Cardiac septum (tissue), 1 donor: ENCODE measurements around the gene PCDHA12. TPM values are rescaled to one million over a fixed set of nuclear protein-coding genes. Genes with fewer than 3 reads are reported as not detected.
"Not testable (repeated sequence)": the region's sequence is repeated elsewhere in the genome, so short reads cannot be mapped to it uniquely, and the experiment has no call there.

Experiments
- DNase-seq: peaks from one replicate; pipeline ENCODE4 v3.0.0-alpha.2; 2020; ENCODE audit warnings: low spot score
- intact Hi-C: fragments of 100-400 bp; cut with DNase I; formaldehyde crosslinking; loops from one replicate; pipeline ENCODE4 v1.14.0; 2022
- total RNA-seq: library from RNA; stranded (reverse); fragmentation: NEBNext Ultra II Directional; extraction: Animal tissue kit (Norgen Biotek cat#: 25700); gene quantifications from one replicate; pipeline ENCODE4 v1.2.1, GENCODE V29; 2021
- donor health status: DM: no; HTN: no; CAD: no.

The PCDHA12 gene
- total RNA-seq, 1 donor from 2014 or later = 0.05 TPM

DNA sequence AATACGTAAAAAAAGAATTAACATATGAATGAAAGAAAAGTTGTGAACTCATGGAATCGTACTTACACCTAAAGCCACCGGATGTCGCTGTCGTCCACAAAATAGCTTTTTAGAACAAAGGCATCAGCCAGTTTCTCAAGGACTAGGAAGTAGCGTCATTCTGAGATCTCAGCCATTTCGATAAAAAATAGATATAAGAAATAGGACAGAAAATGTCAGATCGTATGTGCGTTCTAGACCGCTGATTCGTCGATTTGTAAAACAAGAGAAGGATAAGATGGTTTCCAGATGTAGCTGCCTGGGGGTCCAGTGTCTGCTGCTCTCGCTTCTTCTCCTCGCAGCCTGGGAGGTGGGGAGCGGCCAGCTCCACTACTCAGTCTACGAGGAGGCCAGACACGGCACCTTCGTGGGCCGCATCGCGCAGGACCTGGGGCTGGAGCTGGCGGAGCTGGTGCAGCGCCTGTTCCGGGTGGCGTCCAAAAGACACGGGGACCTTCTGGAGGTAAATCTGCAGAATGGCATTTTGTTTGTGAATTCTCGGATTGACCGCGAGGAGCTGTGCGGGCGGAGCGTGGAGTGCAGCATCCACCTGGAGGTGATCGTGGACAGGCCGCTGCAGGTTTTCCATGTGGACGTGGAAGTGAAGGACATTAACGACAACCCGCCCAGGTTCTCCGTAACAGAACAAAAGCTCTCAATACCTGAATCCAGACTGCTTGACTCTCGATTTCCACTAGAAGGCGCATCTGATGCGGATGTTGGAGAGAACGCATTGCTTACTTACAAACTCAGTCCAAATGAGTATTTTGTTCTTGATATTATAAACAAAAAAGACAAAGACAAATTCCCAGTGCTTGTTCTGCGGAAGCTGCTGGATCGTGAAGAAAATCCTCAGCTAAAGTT lies 19.1 kb upstream of the PCDHA12 start, which contains the start of gene PCDHA10:
PCDHA10 (plus strand) TSS at position 126 of the 903 bp plus-strand sequence; CDS start at position 278, 152 bp downstream.
- no peak for DNase-seq
- intact Hi-C loops = loop anchor here (10.0 kb wide), 1 partner anchor 189 kb away; no protein-coding TSS in a partner anchor

DNA sequence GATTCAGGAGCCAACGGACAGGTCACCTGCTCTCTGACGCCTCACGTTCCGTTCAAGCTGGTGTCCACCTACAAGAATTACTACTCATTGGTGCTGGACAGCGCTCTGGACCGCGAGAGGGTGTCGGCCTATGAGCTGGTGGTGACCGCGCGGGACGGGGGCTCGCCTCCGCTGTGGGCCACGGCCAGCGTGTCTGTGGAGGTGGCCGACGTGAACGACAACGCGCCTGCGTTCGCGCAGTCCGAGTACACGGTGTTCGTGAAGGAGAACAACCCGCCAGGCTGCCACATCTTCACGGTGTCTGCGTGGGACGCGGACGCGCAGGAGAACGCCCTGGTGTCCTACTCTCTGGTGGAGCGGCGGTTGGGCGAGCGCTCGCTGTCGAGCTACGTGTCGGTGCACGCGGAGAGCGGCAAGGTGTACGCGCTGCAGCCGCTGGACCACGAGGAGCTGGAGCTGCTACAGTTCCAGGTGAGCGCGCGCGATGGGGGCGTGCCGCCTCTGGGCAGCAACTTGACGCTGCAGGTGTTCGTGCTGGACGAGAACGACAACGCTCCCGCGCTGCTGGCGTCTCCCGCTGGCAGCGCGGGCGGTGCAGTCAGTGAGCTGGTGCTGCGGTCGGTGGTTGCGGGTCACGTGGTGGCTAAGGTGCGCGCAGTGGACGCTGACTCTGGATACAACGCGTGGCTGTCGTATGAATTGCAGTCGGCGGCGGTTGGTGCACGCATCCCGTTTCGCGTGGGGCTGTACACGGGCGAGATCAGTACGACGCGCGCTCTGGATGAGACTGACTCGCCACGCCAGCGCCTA lies 17.7 kb upstream of the PCDHA12 start:
- DNase-seq = no peak
- intact Hi-C loops = loop anchor here (10.0 kb wide), 1 partner anchor 187 kb away; no protein-coding TSS in a partner anchor

DNA sequence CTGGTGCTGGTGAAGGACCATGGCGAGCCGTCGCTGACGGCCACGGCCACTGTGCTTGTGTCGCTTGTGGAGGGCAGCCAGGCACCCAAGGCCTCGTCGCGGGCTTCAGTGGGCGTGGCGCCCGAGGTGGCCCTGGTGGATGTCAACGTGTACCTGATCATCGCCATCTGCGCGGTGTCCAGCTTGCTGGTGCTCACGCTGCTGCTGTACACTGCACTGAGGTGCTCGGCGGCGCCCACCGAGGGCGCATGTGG lies 17.2 kb upstream of the PCDHA12 start:
- intact Hi-C loops = loop anchor here (10.0 kb wide), 1 partner anchor 187 kb away; no protein-coding TSS in a partner anchor
- no peak for DNase-seq

DNA sequence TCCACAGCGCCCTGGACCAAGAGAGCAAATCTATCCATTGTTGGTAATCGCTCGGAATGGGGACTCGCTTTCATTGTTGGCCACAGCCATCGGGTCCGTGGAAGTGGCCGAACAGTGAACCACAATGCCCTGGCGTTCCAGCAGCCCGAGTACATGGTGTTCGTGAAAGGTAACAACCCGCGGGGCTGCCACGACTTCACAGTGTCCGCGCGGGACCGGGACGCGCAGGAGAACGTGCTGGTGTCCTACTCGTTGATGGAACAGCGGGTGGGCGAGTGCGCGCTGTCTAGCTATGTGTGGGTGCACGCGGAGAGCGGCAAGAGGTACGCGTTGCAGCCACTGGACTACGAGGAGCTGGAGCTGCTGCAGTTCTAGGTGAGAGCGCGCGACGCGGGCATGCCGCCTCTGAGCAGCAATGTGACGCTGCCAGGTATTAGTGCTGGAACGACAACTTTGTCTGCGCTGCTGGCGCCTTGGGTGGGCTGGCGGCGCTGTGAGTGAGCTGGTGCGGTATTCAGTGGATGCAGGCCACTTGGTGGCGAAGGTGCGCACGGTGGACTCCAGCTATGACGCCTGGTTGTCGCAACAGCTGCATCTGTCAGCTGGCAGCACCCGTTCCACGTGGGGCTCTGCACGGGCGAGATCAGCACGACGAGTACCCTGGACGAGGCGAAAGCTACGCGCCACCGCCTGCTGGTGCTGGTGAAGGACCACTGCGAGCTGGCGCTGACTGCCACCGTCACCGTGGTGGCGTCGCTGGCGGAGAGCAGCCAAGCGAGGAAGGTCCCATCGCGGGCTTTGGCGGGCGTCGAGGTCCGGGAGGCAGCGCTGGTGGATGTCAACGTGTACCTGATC lies 12.4 kb upstream of the PCDHA12 start:
- intact Hi-C loops = no loop called here
- DNase-seq = no peak

DNA sequence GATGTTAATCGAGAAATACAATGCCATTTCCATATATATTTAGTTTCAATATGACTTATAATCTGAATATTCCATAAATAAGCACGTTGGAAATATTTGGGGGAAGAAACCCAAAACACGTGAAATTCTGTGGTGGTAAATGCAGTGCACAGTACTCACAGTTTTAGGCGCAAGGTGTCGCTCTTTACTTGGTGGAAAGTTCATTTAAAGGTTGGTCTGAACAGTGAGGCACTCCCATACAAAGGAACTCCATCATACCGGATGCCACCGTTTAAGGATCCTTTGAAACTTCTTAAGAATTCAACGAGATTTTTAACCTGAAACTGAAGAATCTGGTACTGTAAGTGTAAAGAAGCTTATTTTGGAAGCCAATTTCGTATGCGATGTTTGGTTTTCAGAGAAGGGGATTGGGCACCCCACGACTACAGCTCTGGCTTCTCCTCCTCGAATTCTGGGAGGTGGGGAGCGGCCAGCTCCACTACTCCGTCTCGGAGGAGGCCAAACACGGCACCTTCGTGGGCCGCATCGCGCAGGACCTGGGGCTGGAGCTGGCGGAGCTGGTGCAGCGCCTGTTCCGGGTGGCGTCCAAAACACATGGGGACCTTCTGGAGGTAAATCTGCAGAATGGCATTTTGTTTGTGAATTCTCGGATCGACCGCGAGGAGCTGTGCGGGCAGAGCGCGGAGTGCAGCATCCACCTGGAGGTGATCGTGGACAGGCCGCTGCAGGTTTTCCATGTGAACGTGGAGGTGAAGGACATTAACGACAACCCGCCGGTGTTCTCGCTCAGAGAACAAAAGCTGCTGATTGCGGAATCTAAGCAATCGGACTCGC lies 6.2 kb upstream of the PCDHA12 start, which contains the start of gene PCDHA11:
PCDHA11 (plus strand) TSS at position 237 of the 834 bp plus-strand sequence; CDS start at position 384, 147 bp downstream.
- intact Hi-C loops = no loop called here

DNA sequence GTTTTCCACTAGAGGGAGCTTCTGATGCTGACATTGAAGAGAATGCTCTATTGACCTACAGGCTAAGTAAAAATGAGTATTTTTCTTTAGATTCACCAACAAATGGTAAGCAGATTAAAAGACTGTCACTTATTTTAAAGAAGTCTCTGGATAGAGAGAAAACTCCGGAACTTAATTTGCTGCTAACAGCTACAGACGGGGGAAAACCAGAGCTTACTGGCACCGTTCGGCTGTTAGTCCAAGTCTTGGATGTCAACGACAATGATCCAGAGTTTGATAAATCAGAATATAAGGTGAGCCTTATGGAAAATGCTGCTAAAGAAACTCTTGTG lies 5.6 kb upstream of the PCDHA12 start:
- intact Hi-C loops = no loop called here

More for the DNA sequence above, 6.2 kb upstream of the PCDHA12 start, which contains the start of gene PCDHA11:
- DNase-seq = no peak

DNA sequence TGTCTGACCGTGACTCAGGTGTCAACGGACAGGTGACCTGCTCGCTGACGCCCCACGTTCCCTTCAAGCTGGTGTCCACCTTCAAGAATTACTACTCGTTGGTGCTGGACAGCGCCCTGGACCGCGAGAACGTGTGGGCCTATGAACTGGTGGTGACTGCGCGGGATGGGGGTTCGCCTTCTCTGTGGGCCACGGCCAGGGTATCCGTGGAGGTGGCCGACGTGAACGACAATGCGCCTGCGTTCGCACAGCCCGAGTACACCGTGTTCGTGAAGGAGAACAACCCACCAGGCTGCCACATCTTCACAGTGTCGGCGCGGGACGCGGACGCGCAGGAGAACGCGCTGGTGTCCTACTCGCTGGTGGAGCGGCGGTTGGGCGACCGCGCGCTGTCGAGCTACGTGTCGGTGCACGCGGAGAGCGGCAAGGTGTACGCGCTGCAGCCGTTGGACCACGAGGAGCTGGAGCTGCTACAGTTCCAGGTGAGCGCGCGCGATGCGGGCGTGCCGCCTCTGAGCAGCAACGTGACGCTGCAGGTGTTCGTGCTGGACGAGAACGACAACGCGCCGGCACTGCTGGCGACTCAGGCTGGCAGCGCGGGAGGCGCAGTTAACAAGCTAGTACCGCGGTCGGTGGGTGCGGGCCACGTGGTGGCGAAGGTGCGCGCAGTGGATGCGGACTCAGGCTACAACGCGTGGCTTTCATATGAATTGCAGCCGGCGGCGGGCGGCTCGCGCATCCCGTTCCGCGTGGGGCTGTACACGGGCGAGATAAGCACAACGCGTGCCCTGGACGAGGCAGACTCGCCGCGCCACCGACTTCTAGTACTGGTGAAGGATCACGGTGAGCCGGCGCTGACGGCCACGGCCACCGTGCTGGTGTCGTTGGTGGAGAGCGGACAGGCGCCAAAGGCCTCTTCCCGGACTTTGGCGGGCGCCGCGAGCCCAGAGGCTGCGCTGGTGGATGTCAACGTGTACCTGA lies 4.6 kb upstream of the PCDHA12 start:
- DNase-seq = no peak
- intact Hi-C loops = no loop called here

More for the DNA sequence above, 5.6 kb upstream of the PCDHA12 start:
- no peak for DNase-seq

GRCh38 chr5:140876541-140877261 lies 1.6 kb downstream of the PCDHA12 start:
- DNase-seq, intact Hi-C loops: not testable (repeated sequence)

DNA sequence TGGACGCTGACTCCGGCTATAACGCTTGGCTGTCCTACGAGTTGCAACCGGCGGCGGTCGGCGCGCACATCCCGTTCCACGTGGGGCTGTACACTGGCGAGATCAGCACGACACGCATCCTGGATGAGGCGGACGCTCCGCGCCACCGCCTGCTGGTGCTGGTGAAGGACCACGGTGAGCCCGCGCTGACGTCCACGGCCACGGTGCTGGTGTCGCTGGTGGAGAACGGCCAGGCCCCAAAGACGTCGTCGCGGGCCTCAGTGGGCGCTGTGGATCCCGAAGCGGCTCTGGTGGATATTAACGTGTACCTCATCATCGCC lies 2.1 kb downstream of the PCDHA12 start:
- intact Hi-C loops = no loop called here

DNA sequence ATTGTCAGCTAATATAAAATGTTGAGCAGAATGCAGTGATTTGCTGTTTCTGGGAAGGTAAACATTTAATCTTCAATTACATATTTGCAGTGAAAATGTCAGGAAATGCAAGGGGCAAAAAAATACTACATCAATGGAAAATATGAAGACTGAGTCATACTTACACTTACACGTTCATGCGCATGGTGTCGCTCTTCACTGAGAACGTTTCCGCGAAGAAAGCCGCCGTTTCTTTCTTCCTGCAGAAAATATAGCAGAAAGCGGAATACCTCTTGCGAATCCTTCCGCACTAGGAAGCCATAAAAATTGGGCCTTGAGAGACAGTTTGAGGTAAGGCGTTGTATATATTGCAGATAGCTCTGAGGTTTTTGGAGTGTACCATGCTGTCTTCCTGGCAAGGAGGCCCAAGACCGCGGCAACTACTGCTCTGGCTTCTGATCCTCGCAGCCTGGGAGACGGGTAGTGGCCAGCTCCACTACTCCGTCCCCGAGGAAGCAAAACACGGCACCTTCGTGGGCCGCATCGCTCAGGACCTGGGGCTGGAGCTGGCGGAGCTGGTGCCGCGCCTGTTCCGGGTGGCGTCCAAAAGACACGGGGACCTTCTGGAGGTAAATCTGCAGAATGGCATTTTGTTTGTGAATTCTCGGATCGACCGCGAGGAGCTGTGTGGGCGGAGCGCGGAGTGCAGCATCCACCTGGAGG lies 6.9 kb downstream of the PCDHA12 start, which contains the start of gene PCDHA13:
PCDHA13 (plus strand) TSS at position 236 of the 702 bp plus-strand sequence; CDS start at position 381, 145 bp downstream.
- intact Hi-C loops = loop anchor here (5.0 kb wide), 1 partner anchor 160 kb away; no protein-coding TSS in a partner anchor
- DNase-seq = no peak

More for the DNA sequence above, 2.1 kb downstream of the PCDHA12 start:
- no peak for DNase-seq

GRCh38 chr5:140882591-140882899 lies 7.4 kb downstream of the PCDHA12 start:
- no peak for DNase-seq

DNA sequence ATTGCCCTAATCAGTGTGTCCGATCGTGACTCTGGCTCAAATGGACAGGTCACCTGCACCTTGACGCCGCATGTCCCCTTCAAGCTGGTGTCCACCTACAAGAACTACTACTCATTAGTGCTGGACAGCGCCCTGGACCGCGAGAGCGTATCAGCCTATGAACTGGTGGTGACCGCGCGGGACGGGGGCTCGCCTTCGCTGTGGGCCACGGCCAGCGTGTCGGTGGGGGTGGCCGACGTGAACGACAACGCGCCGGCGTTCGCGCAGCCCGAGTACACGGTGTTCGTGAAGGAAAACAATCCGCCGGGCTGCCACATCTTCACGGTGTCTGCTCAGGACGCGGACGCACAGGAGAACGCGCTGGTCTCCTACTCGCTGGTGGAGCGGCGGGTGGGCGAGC lies 8.3 kb downstream of the PCDHA12 start:
- intact Hi-C loops = loop anchor here (5.0 kb wide), 1 partner anchor 159 kb away; no protein-coding TSS in a partner anchor
- DNase-seq = no peak

More at GRCh38 chr5:140882591-140882899, 7.4 kb downstream of the PCDHA12 start:
- intact Hi-C loops = loop anchor here (5.0 kb wide), 1 partner anchor 160 kb away; no protein-coding TSS in a partner anchor

GRCh38 chr5:140883927-140884697 lies 9.0 kb downstream of the PCDHA12 start:
- no peak for DNase-seq
- intact Hi-C loops = loop anchor here (5.0 kb wide), 1 partner anchor 158 kb away; no protein-coding TSS in a partner anchor

DNA sequence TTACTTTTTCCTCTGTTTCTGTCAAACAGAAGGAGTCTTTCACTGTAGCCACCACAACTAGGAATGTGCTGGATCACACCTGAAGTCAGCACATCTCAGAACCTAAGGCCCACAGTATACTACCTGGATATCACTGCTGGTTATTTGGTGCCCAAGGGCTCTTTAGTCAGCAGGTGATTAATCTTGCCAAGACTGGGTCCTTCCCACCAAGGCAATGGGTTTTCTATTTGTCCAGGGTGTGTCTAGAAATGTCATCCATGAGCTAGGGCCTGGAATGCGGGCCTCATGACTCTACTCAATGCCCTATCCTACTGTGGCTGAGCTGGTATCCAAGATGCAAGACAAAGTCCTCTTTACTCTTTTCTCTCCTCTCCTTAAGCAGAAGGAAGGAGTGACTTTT lies 41.2 kb downstream of the PCDHA12 start:
- no peak for DNase-seq
- intact Hi-C loops = no loop called here

DNA sequence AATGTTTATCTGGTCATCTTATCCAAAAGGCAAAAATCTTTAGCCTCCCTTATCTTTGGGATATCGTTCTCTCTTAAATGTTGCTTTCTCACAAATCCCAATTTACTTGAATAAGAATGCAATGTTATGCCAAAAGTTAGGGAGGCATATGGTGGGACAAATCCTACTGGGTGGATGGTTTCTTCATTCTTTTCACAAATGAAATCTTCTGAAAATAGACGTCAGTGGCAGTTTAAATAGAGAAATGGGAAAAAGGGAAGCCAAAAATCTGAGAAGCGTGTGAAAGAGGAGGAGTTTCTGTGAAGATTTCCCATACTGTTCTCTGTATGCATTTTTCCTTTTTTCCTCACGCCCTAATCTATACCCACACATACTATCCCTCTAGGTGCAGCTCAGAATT lies 48.5 kb downstream of the PCDHA12 start:
- intact Hi-C loops = no loop called here
- no peak for DNase-seq
